HG03135 (cell line): Measurements from ENCODE around the gene MEGF10.

Experiments
- ATAC-seq: cut with Tn5 transposase; IDR thresholded peaks from one replicate; pipeline ENCODE4 v1.9.1; 2021; ENCODE audit warnings: mild to moderate bottlenecking, moderate library complexity; ENCODE audit not compliant: unreplicated experiment

MEGF10 gene

DNA sequence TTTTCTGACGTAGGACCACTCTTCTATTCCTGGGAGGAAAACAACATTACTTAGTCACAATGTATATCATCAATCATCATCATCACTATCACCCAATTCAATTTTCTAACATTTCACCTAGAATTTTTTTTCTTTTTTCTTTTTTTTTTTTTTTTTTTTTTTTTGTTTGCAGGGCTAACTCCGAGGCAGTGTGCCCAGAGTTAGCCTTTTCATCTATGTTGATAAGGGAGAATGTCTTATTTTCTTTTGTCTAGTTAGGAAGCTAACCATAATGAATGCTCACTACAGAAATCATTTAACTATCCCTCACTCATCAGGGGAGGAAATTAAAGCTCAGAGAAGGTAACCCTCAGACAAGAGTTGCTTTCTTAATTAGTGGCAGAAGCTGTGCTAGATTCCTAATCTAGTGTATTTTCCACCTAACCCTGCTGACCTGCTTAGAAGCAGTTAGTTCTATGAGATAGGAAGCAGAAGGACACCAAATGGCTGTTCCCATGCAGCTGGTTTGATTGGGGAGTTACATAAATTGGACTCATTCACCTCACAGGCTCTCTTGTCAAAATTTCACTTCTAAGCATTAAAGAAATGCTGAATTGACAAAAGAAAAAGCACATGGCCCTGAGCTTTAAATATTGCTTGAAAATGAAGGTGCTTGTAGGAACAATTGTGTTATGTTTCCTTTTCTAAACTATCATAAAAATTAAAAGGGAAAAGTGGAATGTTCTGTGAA, 218.2 kb downstream of the MEGF10 start:
- ATAC-seq = no peak
